Sigmoid colon (tissue), 4 donors: ENCODE data around the gene UBE2J1.

Source experiments
- CTCF ChIP-seq, 4 experiments: fragments of 450-650 bp in 3 of 4; fragments of 200-600 bp in 1 of 4; IDR thresholded peaks; one replicate each; pipeline ENCODE4 v1.5.1; 2016 to 2019; ENCODE audit warnings: antibody characterized with exemption in 4 of 4, mild to moderate bottlenecking in 3 of 4, moderate library complexity in 2 of 4
- EP300 ChIP-seq, 4 donors: sonication (generic); formaldehyde crosslinking; IDR thresholded peaks; one replicate each; pipeline ENCODE4 v1.6.1; 2017; ENCODE audit warnings: antibody characterized with exemption in 4 of 4
- POLR2A ChIP-seq, 2 donors: fragments of 450-650 bp; IDR thresholded peaks; one replicate each; pipeline ENCODE4 v1.6.1; 2016; ENCODE audit warnings: antibody characterized with exemption in 2 of 2, mild to moderate bottlenecking in 2 of 2, moderate library complexity in 2 of 2
- POLR2AphosphoS5 ChIP-seq, 4 donors: sonication (generic); formaldehyde crosslinking; IDR thresholded peaks; one replicate each; pipeline ENCODE4 v1.6.1; 2017; ENCODE audit warnings: antibody characterized with exemption in 4 of 4

GRCh38 chr6:89351671-89352277, 748 bp downstream of the UBE2J1 start:
- no peak for TF ChIP-seq POLR2A (IDR thresholded peaks at IDR 0.05)
- TF ChIP-seq CTCF (IDR thresholded peaks at IDR 0.05): no peak
- no peak for TF ChIP-seq EP300 (IDR thresholded peaks at IDR 0.05)
- no peak for TF ChIP-seq POLR2AphosphoS5 (IDR thresholded peaks at IDR 0.05)
